GM18505 (cell line): Measurements from ENCODE around the gene PROSER2.

Source experiments
- ATAC-seq: cut with Tn5 transposase; IDR thresholded peaks from one replicate; pipeline ENCODE4 v1.9.1; 2021; ENCODE audit not compliant: unreplicated experiment
- POLR2A ChIP-seq: IDR thresholded peaks from 4 replicates; pipeline ENCODE4 v1.6.1; 2011; ENCODE audit warnings: borderline replicate concordance; ENCODE audit not compliant: insufficient read depth, insufficient read length; ENCODE audit errors: extremely low read depth

Gene PROSER2

GRCh38 chr10:11870900-11871400 is 47.8 kb downstream of the PROSER2 start:
- TF ChIP-seq POLR2A: no peak
- ATAC-seq: no peak

- no peak for TF ChIP-seq POLR2A
- no peak for ATAC-seq
These were observed 48.3 kb downstream of the PROSER2 start for GRCh38 chr10:11871466-11871865.

DNA sequence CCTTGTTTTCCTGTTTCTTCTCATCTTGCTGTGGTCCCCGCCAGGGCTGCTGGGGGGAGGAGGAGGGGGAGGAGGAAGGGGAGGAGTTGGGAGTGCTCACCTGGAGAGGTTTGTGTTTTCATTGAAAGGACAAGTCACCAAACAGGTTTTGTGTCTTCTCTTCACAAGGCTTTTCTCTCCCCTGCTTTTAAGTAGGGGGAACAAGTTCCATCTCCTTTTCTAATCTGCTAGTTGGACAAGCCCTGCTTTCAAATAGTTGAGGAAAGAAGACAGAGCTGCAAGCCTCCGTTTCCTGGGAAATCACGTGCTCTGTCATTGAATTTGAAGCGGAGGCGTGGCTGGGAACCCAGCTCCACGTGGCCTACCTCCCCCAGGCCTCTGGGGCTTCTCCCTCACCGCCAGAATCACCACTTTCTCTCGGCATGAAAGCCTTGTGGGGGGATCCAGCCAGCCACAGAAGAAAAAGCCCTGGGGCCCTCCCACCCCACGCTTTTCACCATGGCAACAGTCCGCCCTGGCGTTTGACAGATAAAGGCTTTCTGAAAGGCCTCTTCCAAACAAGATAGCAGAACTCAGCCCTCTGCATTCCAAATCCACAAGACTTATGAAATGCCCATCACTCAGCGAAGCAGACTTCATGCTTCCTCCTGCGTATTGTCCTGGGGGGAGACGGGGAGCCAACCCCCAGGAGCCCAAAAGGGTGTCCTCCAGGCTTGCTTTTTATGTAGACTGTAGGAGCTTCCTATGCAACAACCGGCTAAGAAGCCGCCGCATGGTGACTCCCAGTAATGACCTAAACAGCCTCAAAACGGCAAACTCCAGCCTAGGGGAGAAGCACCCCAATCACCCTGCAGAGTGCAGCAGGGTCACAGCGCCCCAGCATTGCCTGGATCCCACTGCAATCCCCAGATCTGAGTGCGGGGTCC is 51.7 kb downstream of the PROSER2 start:
- ATAC-seq: peak; percentile 61

GRCh38 chr10:11875494-11876281 is 52.5 kb downstream of the PROSER2 start:
- ATAC-seq: no peak
- TF ChIP-seq POLR2A: no peak

More for the DNA sequence above, 51.7 kb downstream of the PROSER2 start:
- no peak for TF ChIP-seq POLR2A

DNA sequence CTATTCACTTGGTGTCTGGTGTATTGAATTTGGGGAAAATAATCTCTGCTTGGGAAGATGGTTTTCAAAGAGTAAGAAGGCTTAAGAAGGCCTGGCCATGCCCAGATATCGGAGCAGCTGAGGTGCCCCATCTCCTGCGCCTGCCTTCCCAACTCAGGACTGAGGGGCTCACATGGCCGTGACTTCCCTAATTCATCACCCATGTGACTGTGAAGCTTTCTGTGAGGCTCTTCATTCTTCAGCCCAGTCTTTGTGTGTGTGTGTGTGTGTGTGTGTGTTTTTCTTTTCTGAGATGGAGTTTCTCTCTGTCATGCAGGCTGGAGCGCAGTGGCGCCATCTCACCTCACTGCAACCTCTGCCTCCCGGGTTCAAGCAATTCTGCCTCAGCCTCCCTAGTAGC is 53.2 kb downstream of the PROSER2 start:
- no peak for ATAC-seq
- TF ChIP-seq POLR2A: no peak

DNA sequence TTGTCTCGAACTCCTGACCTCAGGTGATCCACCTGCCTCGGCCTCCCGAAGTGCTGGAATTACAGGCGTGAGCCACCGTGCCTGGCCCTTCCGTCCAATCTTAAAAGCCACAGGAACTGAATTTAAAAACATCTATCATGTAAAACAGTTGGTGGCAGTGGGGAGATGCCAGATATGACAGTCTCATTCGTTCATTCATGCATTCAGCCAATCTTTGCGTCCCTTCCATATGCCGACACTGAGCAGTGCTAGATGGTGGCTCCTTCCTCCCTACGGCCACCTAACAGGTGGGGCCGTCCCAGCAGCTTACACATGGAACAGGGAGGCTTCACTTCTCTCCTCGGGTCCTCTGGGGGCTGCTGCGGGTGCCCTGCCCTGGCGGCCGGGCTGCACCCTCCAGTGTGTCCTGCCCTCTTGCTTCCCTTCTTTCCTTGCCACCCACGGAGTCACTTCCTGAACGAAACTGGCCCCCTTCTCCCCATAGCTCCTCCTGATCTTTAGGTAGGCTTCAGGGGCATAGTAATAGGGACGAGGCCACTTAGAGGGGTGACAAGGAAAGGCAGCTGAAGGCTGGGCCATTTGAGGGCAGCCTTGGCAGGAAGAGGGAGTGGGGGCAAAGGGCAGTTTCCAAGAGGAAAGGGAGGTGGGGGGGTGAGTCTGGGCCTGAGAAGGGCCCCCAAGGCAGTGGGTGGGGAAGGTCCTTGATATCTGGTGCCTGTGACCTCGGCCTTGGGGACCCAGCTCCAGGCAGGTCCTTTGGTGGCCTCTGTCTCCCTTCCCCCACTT is 53.8 kb downstream of the PROSER2 start:
- no peak for TF ChIP-seq POLR2A
- ATAC-seq: no peak

GRCh38 chr10:11877591-11877905 is 54.4 kb downstream of the PROSER2 start:
- ATAC-seq: no peak
- no peak for TF ChIP-seq POLR2A

GRCh38 chr10:11878776-11879175 is 55.6 kb downstream of the PROSER2 start:
- no peak for ATAC-seq

GRCh38 chr10:11879387-11880094 is 56.4 kb downstream of the PROSER2 start:
- TF ChIP-seq POLR2A: no peak

More at GRCh38 chr10:11878776-11879175, 55.6 kb downstream of the PROSER2 start:
- no peak for TF ChIP-seq POLR2A

DNA sequence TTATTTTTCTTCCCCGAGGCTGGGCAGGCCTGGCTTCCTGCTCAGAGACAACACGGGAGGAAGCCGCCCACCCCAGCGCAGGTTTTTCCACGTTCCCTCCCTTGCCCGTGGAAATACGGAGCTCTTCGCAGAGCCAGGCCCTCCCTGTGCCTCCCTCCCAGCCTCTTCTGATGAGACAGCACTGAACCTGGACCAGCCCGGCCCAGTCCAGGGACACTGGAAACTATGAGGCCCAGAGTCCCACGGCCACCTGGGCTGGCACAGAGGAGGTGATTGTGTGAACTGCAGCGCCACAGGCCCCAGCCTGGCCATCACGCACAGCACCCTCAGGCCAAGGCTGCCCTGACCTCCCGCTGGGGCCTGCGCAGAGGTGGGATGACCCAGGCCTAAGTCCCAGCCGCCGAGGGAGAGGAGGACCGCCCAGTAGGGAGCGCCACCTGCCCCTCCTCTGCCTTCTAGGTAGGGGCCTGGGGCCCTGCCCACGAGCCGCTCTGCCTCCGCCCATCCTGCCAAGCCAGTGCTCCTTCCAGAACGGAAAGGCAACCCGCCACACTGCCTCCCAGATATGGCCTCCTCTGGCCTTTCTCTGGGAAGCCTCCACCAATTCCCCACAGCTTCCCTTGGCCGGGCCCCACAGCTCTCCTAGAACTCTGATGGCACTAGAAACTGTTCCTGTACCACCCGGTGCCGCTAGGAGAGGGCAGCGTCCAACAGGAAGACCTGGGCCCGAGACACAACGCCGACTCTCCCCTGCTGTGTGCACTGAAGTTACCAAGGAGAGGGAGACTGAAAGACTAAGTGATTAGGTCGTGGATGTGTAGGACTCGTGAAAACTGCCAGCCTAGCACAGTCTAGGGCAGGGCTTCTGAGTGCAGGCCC is 57.2 kb downstream of the PROSER2 start:
- no peak for ATAC-seq
- no peak for TF ChIP-seq POLR2A

More at GRCh38 chr10:11879387-11880094, 56.4 kb downstream of the PROSER2 start:
- no peak for ATAC-seq

DNA sequence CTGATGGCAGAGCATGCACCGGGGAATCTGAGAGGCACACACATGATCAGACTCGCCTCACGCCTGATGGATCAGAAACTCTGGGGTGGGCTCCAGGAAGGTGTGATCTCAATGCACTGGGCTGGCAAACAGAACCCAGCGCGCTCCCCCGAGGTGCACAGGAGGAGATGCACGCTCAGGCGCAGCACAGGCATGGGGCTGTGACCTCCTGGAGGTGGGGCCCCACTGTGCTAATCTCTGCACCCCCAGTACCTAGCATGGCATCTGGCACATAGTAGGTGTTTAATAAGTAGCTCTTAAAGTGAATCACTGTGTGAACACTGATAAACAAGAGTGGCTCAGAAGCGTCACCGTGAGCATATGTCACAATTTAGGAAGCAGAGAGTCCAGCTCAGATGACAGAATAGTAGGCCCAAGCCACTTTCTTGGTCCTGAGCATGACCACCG is 57.9 kb downstream of the PROSER2 start:
- no peak for TF ChIP-seq POLR2A
- no peak for ATAC-seq
